HG02623 (cell line): ENCODE results near the gene CNNM4.

Experiments
- ATAC-seq: cut with Tn5 transposase; IDR thresholded peaks from one replicate; pipeline ENCODE4 v1.9.1; 2021; ENCODE audit warnings: moderate library complexity; ENCODE audit not compliant: unreplicated experiment

CNNM4 gene

GRCh38 chr2:96809951-96810782, 49.5 kb downstream of the CNNM4 start:
- ATAC-seq = no peak

GRCh38 chr2:96810783-96811192, 50.1 kb downstream of the CNNM4 start:
- no peak for ATAC-seq

GRCh38 chr2:96811917-96812316, 51.2 kb downstream of the CNNM4 start:
- ATAC-seq = no peak

GRCh38 chr2:96813656-96814055, 53.0 kb downstream of the CNNM4 start:
- ATAC-seq = no peak

- no peak for ATAC-seq
These were observed 54.8 kb downstream of the CNNM4 start for GRCh38 chr2:96815326-96816126.

- ATAC-seq = peak; percentile 81
These were observed 55.6 kb downstream of the CNNM4 start, which contains the start of gene CNNM3 for GRCh38 chr2:96816127-96816835. Gene CNNM3 (plus strand): TSS chr2:96816268. CDS start chr2:96816278, 10 bp downstream.

GRCh38 chr2:96816836-96817702, 56.4 kb downstream of the CNNM4 start:
- ATAC-seq = no peak

GRCh38 chr2:96817882-96818281, 57.2 kb downstream of the CNNM4 start:
- no peak for ATAC-seq

- ATAC-seq = no peak
These were observed 58.6 kb downstream of the CNNM4 start for GRCh38 chr2:96819128-96819875.

- no peak for ATAC-seq
These were observed 59.3 kb downstream of the CNNM4 start for GRCh38 chr2:96819876-96820511.

- no peak for ATAC-seq
These were observed 60.5 kb downstream of the CNNM4 start for GRCh38 chr2:96821113-96821675.

GRCh38 chr2:96822786-96823185, 62.1 kb downstream of the CNNM4 start:
- ATAC-seq = no peak

- no peak for ATAC-seq
These were observed 62.5 kb downstream of the CNNM4 start for GRCh38 chr2:96823198-96823597.

GRCh38 chr2:96824079-96824870, 63.6 kb downstream of the CNNM4 start:
- no peak for ATAC-seq

GRCh38 chr2:96825057-96825456, 64.4 kb downstream of the CNNM4 start:
- no peak for ATAC-seq

GRCh38 chr2:96826546-96827278, 66.0 kb downstream of the CNNM4 start:
- ATAC-seq = no peak

- no peak for ATAC-seq
These were observed 67.7 kb downstream of the CNNM4 start for GRCh38 chr2:96828436-96828835.
